Measurements from ENCODE around the gene KIFAP3.

KIFAP3 gene

GRCh38 chr1:169958987-169959386 lies 115.5 kb downstream of the KIFAP3 start:
- Histone ChIP-seq H3K4me1 (ENCODE audit: control insufficient read depth, insufficient read depth, low read length) (no peaks in the 10 kb centered on the region), H3K27me3 (ENCODE audit: control insufficient read depth, insufficient read depth, low read length) (no peaks in the 10 kb centered on the region), H3K9me3 (ENCODE audit: control insufficient read depth, low read length) (no peaks in the 10 kb centered on the region), H3K9ac (ENCODE audit: low read length) (no peak overlapping the region), H3K36me3 (ENCODE audit: control insufficient read depth, insufficient read depth, low read length) (no peaks in the 10 kb centered on the region), H3K4me3 (ENCODE audit: low read length) (no peak overlapping the region)

GRCh38 chr1:169957884-169958283 lies 116.6 kb downstream of the KIFAP3 start:
- H3K9me3 ChIP-seq (ENCODE audit: control insufficient read depth, low read length): no peaks in the 10 kb centered on the region
- H3K9ac ChIP-seq (ENCODE audit: low read length): no peak overlapping the region
- H3K27me3 ChIP-seq (ENCODE audit: control insufficient read depth, insufficient read depth, low read length): no peaks in the 10 kb centered on the region
- H3K4me1 ChIP-seq (ENCODE audit: control insufficient read depth, insufficient read depth, low read length): no peaks in the 10 kb centered on the region
- H3K4me3 ChIP-seq (ENCODE audit: low read length): no peak overlapping the region
- no peaks in the 10 kb centered on the region for H3K36me3 ChIP-seq (ENCODE audit: control insufficient read depth, insufficient read depth, low read length)

GRCh38 chr1:169951108-169951507 lies 123.4 kb downstream of the KIFAP3 start:
- Histone ChIP-seq H3K27me3 (ENCODE audit: control insufficient read depth, insufficient read depth, low read length) (no peaks in the 10 kb centered on the region), H3K9ac (ENCODE audit: low read length) (no peak overlapping the region), H3K9me3 (ENCODE audit: control insufficient read depth, low read length) (no peaks in the 10 kb centered on the region), H3K4me1 (ENCODE audit: control insufficient read depth, insufficient read depth, low read length) (no peaks in the 10 kb centered on the region), H3K4me3 (ENCODE audit: low read length) (no peak overlapping the region), H3K36me3 (ENCODE audit: control insufficient read depth, insufficient read depth, low read length) (no peaks in the 10 kb centered on the region)

- Histone ChIP-seq H3K9me3 (ENCODE audit: control insufficient read depth, low read length) (no peaks in the 10 kb centered on the region), H3K36me3 (ENCODE audit: control insufficient read depth, insufficient read depth, low read length) (no peaks in the 10 kb centered on the region), H3K27me3 (ENCODE audit: control insufficient read depth, insufficient read depth, low read length) (no peaks in the 10 kb centered on the region), H3K4me1 (ENCODE audit: control insufficient read depth, insufficient read depth, low read length) (no peaks in the 10 kb centered on the region), H3K4me3 (ENCODE audit: low read length) (no peak overlapping the region), H3K9ac (ENCODE audit: low read length) (no peak overlapping the region)
These were observed 125.4 kb downstream of the KIFAP3 start for GRCh38 chr1:169949139-169949538.

- Histone ChIP-seq H3K4me1 (ENCODE audit: control insufficient read depth, insufficient read depth, low read length) (peaks cover 6% of the 10 kb centered on the region), H3K36me3 (ENCODE audit: control insufficient read depth, insufficient read depth, low read length) (no peaks in the 10 kb centered on the region), H3K4me3 (ENCODE audit: low read length) (no peak overlapping the region), H3K9ac (ENCODE audit: low read length) (no peak overlapping the region), H3K9me3 (ENCODE audit: control insufficient read depth, low read length) (no peaks in the 10 kb centered on the region), H3K27me3 (ENCODE audit: control insufficient read depth, insufficient read depth, low read length) (no peaks in the 10 kb centered on the region)
These were observed 128.3 kb downstream of the KIFAP3 start for GRCh38 chr1:169946206-169946605.

GRCh38 chr1:169945181-169945580 lies 129.3 kb downstream of the KIFAP3 start:
- Histone ChIP-seq H3K4me3 (ENCODE audit: low read length) (no peak overlapping the region), H3K4me1 (ENCODE audit: control insufficient read depth, insufficient read depth, low read length) (peaks cover 6% of the 10 kb centered on the region), H3K9me3 (ENCODE audit: control insufficient read depth, low read length) (no peaks in the 10 kb centered on the region), H3K27me3 (ENCODE audit: control insufficient read depth, insufficient read depth, low read length) (no peaks in the 10 kb centered on the region), H3K36me3 (ENCODE audit: control insufficient read depth, insufficient read depth, low read length) (no peaks in the 10 kb centered on the region), H3K9ac (ENCODE audit: low read length) (no peak overlapping the region)

- Histone ChIP-seq H3K36me3 (ENCODE audit: control insufficient read depth, insufficient read depth, low read length) (no peaks in the 10 kb centered on the region), H3K9me3 (ENCODE audit: control insufficient read depth, low read length) (no peaks in the 10 kb centered on the region), H3K27me3 (ENCODE audit: control insufficient read depth, insufficient read depth, low read length) (no peaks in the 10 kb centered on the region), H3K9ac (ENCODE audit: low read length) (no peak overlapping the region), H3K4me1 (ENCODE audit: control insufficient read depth, insufficient read depth, low read length) (peaks cover 6% of the 10 kb centered on the region), H3K4me3 (ENCODE audit: low read length) (no peak overlapping the region)
These were observed 129.9 kb downstream of the KIFAP3 start for GRCh38 chr1:169944621-169945020.

GRCh38 chr1:169943963-169944526 lies 130.4 kb downstream of the KIFAP3 start:
- Histone ChIP-seq H3K4me1 (ENCODE audit: control insufficient read depth, insufficient read depth, low read length) (peaks cover 6% of the 10 kb centered on the region), H3K9ac (ENCODE audit: low read length) (no peak overlapping the region), H3K36me3 (ENCODE audit: control insufficient read depth, insufficient read depth, low read length) (no peaks in the 10 kb centered on the region), H3K27me3 (ENCODE audit: control insufficient read depth, insufficient read depth, low read length) (no peaks in the 10 kb centered on the region), H3K4me3 (ENCODE audit: low read length) (no peak overlapping the region), H3K9me3 (ENCODE audit: control insufficient read depth, low read length) (no peaks in the 10 kb centered on the region)

- Histone ChIP-seq H3K4me3 (ENCODE audit: low read length) (no peak overlapping the region), H3K36me3 (ENCODE audit: control insufficient read depth, insufficient read depth, low read length) (no peaks in the 10 kb centered on the region), H3K9ac (ENCODE audit: low read length) (no peak overlapping the region), H3K9me3 (ENCODE audit: control insufficient read depth, low read length) (no peaks in the 10 kb centered on the region), H3K27me3 (ENCODE audit: control insufficient read depth, insufficient read depth, low read length) (no peaks in the 10 kb centered on the region), H3K4me1 (ENCODE audit: control insufficient read depth, insufficient read depth, low read length) (peaks cover 6% of the 10 kb centered on the region)
These were observed 132.3 kb downstream of the KIFAP3 start for GRCh38 chr1:169941982-169942830.

- H3K4me1 ChIP-seq (ENCODE audit: control insufficient read depth, insufficient read depth, low read length): no peaks in the 10 kb centered on the region
- H3K9me3 ChIP-seq (ENCODE audit: control insufficient read depth, low read length): no peaks in the 10 kb centered on the region
- H3K4me3 ChIP-seq (ENCODE audit: low read length): no peak overlapping the region
These were observed 140.3 kb downstream of the KIFAP3 start for GRCh38 chr1:169933984-169934725.

GRCh38 chr1:169931795-169932231 lies 142.7 kb downstream of the KIFAP3 start:
- Histone ChIP-seq H3K4me3 (ENCODE audit: low read length) (no peak overlapping the region), H3K4me1 (ENCODE audit: control insufficient read depth, insufficient read depth, low read length) (no peaks in the 10 kb centered on the region), H3K9me3 (ENCODE audit: control insufficient read depth, low read length) (no peaks in the 10 kb centered on the region), H3K27me3 (ENCODE audit: control insufficient read depth, insufficient read depth, low read length) (no peaks in the 10 kb centered on the region), H3K9ac (ENCODE audit: low read length) (no peak overlapping the region), H3K36me3 (ENCODE audit: control insufficient read depth, insufficient read depth, low read length) (no peaks in the 10 kb centered on the region)

More at GRCh38 chr1:169933984-169934725, 140.3 kb downstream of the KIFAP3 start:
- H3K9ac ChIP-seq (ENCODE audit: low read length): no peak overlapping the region
- no peaks in the 10 kb centered on the region for H3K36me3 ChIP-seq (ENCODE audit: control insufficient read depth, insufficient read depth, low read length)
- H3K27me3 ChIP-seq (ENCODE audit: control insufficient read depth, insufficient read depth, low read length): no peaks in the 10 kb centered on the region

GRCh38 chr1:169929210-169929526 lies 145.3 kb downstream of the KIFAP3 start:
- H3K4me3 ChIP-seq (ENCODE audit: low read length): no peak overlapping the region
- no peaks in the 10 kb centered on the region for H3K36me3 ChIP-seq (ENCODE audit: control insufficient read depth, insufficient read depth, low read length)
- no peak overlapping the region for H3K9ac ChIP-seq (ENCODE audit: low read length)
- no peaks in the 10 kb centered on the region for H3K27me3 ChIP-seq (ENCODE audit: control insufficient read depth, insufficient read depth, low read length)
- H3K9me3 ChIP-seq (ENCODE audit: control insufficient read depth, low read length): no peaks in the 10 kb centered on the region
- no peaks in the 10 kb centered on the region for H3K4me1 ChIP-seq (ENCODE audit: control insufficient read depth, insufficient read depth, low read length)
